ENCODE results near the gene CDH20. TPM values are rescaled to one million over a fixed set of nuclear protein-coding genes. Genes with fewer than 3 reads are reported as not detected.

CDH20 gene
- total and polyA plus RNA-seq, 3 experiments from 2014 or later = 0.11 to 0.13 TPM; not detected in 1

DNA sequence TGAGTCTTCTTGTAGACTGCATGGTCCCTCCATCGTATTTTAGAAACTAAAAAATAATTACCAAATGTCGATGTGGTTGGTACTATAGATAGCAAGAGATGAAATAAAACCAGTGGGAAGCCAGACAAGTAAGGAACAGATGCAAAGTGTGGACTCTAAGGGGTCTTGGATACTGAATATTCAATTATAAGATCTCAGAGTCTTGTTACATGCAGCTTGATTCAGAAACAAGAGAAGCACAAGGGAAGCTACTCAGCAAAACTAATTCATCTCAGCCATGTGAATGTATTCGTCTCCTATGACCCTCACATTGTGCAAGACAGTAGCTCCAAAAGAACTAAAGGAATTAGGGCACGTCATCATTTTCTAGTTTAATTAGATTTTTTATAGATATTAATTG is 80.9 kb downstream of the CDH20 start:
- Mint-ChIP-seq H3K27ac (no peak overlapping the region), H3K36me3 (no peaks in the 10 kb centered on the region), H3K27me3 (peaks cover 0 to 1% of the 10 kb centered on the region in 2 donors), H3K4me3 (no peak overlapping the region), H3K9me3 (peaks cover 0 to 12% (median 0%) of the 10 kb centered on the region in 5 donors), H3K4me1 (no peaks in the 10 kb centered on the region)
- Histone ChIP-seq H3K27ac (ENCODE audit: low read depth, low read length) (no peak overlapping the region), H3K4me3 (ENCODE audit: low read length) (no peak overlapping the region), H3K4me1 (ENCODE audit: insufficient read depth, low read length) (no peaks in the 10 kb centered on the region), H3K27me3 (ENCODE audit: insufficient read depth, low read length, poor library complexity, severe bottlenecking) (no peaks in the 10 kb centered on the region), H3K9me3 (ENCODE audit: low read length) (no peaks in the 10 kb centered on the region), H3K36me3 (ENCODE audit: insufficient read depth, low read length) (no peaks in the 10 kb centered on the region)
- POLR2A ChIA-PET = no interaction called here
- CTCF ChIA-PET = no interaction called here
- no peak for DNase-seq

DNA sequence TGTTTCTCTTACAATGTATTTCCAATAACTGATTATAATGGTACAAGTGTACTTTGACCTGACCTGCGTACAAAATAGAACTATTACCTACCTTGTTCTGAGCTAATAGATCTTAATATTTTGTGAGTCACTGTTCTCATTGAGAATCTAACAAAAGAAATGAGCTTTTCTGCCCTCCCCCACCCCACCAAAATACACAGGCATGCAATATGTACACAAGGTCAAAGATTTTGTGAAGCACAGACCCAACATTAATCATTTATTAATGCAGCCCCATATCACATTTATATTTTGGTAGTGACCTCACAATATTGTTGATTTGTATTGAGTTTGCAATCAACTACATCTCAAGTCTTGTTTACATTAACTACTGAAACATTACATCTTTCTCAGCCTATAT is 86.5 kb downstream of the CDH20 start:
- ChIA-PET POLR2A (no interaction called here), CTCF (no interaction called here)
- H3K4me3 Mint-ChIP-seq = no peak overlapping the region
- Histone ChIP-seq H3K9me3 (ENCODE audit: low read length) (no peaks in the 10 kb centered on the region), H3K27ac (ENCODE audit: low read depth, low read length) (no peak overlapping the region), H3K27me3 (ENCODE audit: insufficient read depth, low read length, poor library complexity, severe bottlenecking) (no peaks in the 10 kb centered on the region), H3K4me1 (ENCODE audit: insufficient read depth, low read length) (no peaks in the 10 kb centered on the region), H3K36me3 (ENCODE audit: insufficient read depth, low read length) (no peaks in the 10 kb centered on the region), H3K4me3 (ENCODE audit: low read length) (no peak overlapping the region)
- peaks cover 0 to 5% (median 0%) of the 10 kb centered on the region in 5 donors for H3K9me3 Mint-ChIP-seq
- no peak overlapping the region for H3K27ac Mint-ChIP-seq
- no peaks in the 10 kb centered on the region for H3K4me1 Mint-ChIP-seq
- no peak for DNase-seq
- H3K36me3 Mint-ChIP-seq = no peaks in the 10 kb centered on the region
- H3K27me3 Mint-ChIP-seq = peaks cover 0 to 1% of the 10 kb centered on the region in 2 donors

DNA sequence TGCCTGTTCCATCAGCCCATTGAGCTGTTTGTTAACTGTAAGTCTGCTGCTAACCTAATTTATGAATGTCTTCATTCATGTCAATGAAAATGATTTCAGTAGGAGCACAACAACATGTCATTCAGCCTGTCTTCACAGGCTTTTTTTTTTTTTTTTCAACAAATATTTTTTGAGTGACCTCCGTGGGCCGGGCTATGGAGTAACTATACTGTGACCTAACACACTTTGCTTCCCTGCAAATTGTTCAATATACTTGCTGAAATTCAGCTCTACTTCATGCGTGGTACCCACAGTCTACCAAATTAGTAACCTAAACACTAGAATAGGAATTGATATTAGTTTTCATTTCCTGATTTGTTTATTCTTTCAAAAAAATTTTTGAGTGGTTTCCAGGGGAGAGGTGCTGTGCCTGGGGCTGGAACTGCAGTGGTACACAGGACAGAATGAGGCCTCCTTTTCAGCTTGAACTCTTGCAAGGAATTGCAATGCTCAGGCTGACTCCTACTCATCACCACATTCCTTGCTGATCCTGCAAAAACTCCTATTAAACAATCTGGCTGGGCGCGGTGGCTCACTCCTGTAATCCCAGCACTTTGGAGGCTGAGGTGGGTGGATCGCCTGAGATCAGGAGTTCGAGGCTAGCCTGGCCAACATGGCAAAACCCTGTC is 87.1 kb downstream of the CDH20 start:
- DNase-seq = no peak
- ChIA-PET CTCF (no interaction called here), POLR2A (no interaction called here)
- Histone ChIP-seq H3K4me3 (ENCODE audit: low read length) (no peak overlapping the region), H3K9me3 (ENCODE audit: low read length) (no peaks in the 10 kb centered on the region), H3K4me1 (ENCODE audit: insufficient read depth, low read length) (no peaks in the 10 kb centered on the region), H3K36me3 (ENCODE audit: insufficient read depth, low read length) (no peaks in the 10 kb centered on the region), H3K27ac (ENCODE audit: low read depth, low read length) (no peak overlapping the region), H3K27me3 (ENCODE audit: insufficient read depth, low read length, poor library complexity, severe bottlenecking) (no peaks in the 10 kb centered on the region)
- peaks cover 0 to 1% of the 10 kb centered on the region in 2 donors for H3K27me3 Mint-ChIP-seq
- no peak overlapping the region for H3K27ac Mint-ChIP-seq
- H3K9me3 Mint-ChIP-seq = peaks cover 0 to 5% (median 0%) of the 10 kb centered on the region in 5 donors
- no peaks in the 10 kb centered on the region for H3K4me1 Mint-ChIP-seq
- no peak overlapping the region for H3K4me3 Mint-ChIP-seq
- H3K36me3 Mint-ChIP-seq = no peaks in the 10 kb centered on the region

DNA sequence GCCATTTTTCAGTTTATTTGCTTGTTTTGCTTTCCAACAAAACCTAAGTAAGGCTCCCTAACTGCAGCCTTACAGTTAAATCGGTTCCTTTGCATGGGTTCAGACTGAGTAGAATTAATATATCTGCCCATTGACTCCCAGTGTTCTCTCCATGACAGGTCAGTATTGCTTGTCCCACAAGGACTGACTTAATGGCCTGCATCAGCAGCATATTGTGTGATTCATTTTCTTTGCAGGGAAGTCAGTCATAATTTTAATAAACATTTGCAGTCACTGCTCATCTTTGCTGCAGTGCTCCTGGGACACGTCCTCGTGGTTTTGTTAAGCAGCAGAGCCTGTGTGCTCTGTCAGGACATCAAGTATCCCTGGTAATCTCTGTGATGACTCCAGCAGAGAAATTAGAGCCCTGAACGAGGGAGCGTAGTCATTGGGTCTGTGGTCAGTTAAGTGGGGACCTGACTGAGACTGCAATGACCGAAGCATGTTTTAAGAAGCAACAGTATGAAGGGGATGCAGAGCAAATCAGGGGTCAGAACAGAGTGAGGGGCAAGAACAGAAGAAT is 93.3 kb downstream of the CDH20 start:
- H3K27ac Mint-ChIP-seq = no peak overlapping the region
- Histone ChIP-seq H3K9me3 (ENCODE audit: low read length) (no peaks in the 10 kb centered on the region), H3K27ac (ENCODE audit: low read depth, low read length) (no peak overlapping the region), H3K36me3 (ENCODE audit: insufficient read depth, low read length) (no peaks in the 10 kb centered on the region), H3K27me3 (ENCODE audit: insufficient read depth, low read length, poor library complexity, severe bottlenecking) (no peaks in the 10 kb centered on the region), H3K4me1 (ENCODE audit: insufficient read depth, low read length) (no peaks in the 10 kb centered on the region), H3K4me3 (ENCODE audit: low read length) (no peak overlapping the region)
- no peak for DNase-seq
- CTCF ChIA-PET = no interaction called here
- no peaks in the 10 kb centered on the region for H3K9me3 Mint-ChIP-seq
- no peaks in the 10 kb centered on the region for H3K4me1 Mint-ChIP-seq
- POLR2A ChIA-PET = no interaction called here
- H3K36me3 Mint-ChIP-seq = no peaks in the 10 kb centered on the region
- no peak overlapping the region for H3K4me3 Mint-ChIP-seq
- H3K27me3 Mint-ChIP-seq = no peaks in the 10 kb centered on the region

DNA sequence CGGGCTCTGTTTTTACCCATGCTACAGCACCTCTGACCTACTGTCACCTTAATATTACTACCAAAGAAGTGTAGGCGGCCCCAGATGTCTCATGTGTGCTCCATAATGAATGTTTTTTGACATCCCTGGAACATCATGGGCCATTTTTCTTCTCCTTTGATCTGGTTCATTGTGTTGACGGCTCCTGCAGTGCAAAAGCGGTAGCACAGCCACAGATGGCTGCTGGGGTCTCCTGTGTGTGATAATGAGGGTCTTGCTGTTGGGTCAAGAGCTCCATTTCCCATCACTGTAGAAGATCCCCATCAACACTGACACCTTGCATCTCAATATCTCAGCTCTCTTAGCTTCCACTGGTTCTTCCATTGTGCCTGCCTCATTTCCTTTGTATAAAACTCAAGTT is 95.0 kb downstream of the CDH20 start:
- no peaks in the 10 kb centered on the region for H3K36me3 Mint-ChIP-seq

DNA sequence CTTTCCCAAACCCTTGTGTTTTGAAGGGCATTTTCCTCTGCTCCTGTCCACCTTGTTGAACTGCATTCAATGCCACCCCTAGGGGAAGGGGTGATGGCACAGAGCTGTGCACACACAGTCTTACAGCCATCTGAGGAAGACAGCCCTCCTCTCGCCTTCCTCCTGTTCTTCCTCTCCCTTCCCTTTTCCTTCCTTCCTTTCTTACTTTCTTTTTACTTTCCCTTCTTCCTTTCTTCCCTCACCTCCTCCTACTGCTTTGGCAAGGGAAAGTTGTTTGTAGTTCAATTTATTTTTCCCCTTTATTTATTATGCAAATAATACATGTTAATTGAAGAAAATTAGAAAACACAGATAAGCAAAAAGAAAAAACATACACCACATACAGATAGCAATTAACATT is 99.4 kb downstream of the CDH20 start:
- peaks cover 0 to 4% (median 0%) of the 10 kb centered on the region in 5 donors for H3K9me3 Mint-ChIP-seq
- H3K27ac Mint-ChIP-seq = no peak overlapping the region
- no peaks in the 10 kb centered on the region for H3K36me3 Mint-ChIP-seq
- Histone ChIP-seq H3K4me1 (ENCODE audit: insufficient read depth, low read length) (no peaks in the 10 kb centered on the region), H3K9me3 (ENCODE audit: low read length) (no peaks in the 10 kb centered on the region), H3K27me3 (ENCODE audit: insufficient read depth, low read length, poor library complexity, severe bottlenecking) (no peaks in the 10 kb centered on the region), H3K27ac (ENCODE audit: low read depth, low read length) (no peak overlapping the region), H3K4me3 (ENCODE audit: low read length) (no peak overlapping the region), H3K36me3 (ENCODE audit: insufficient read depth, low read length) (no peaks in the 10 kb centered on the region)
- POLR2A ChIA-PET = no interaction called here
- H3K27me3 Mint-ChIP-seq = no peaks in the 10 kb centered on the region
- H3K4me3 Mint-ChIP-seq = no peak overlapping the region
- DNase-seq = no peak
- H3K4me1 Mint-ChIP-seq = no peaks in the 10 kb centered on the region
- CTCF ChIA-PET = no interaction called here

More for the DNA sequence above, 95.0 kb downstream of the CDH20 start:
- no peak overlapping the region for H3K27ac ChIP-seq (ENCODE audit: low read depth, low read length)
- H3K36me3 ChIP-seq (ENCODE audit: insufficient read depth, low read length) = no peaks in the 10 kb centered on the region
- no peaks in the 10 kb centered on the region for H3K4me1 Mint-ChIP-seq
- H3K27ac Mint-ChIP-seq = no peak overlapping the region
- H3K27me3 ChIP-seq (ENCODE audit: insufficient read depth, low read length, poor library complexity, severe bottlenecking) = no peaks in the 10 kb centered on the region
- no peaks in the 10 kb centered on the region for H3K4me1 ChIP-seq (ENCODE audit: insufficient read depth, low read length)
- H3K9me3 Mint-ChIP-seq = no peaks in the 10 kb centered on the region
- H3K4me3 ChIP-seq (ENCODE audit: low read length) = no peak overlapping the region
- ChIA-PET CTCF (no interaction called here), POLR2A (no interaction called here)
- H3K4me3 Mint-ChIP-seq = no peak overlapping the region
- DNase-seq = no peak
- H3K27me3 Mint-ChIP-seq = no peaks in the 10 kb centered on the region
- no peaks in the 10 kb centered on the region for H3K9me3 ChIP-seq (ENCODE audit: low read length)

DNA sequence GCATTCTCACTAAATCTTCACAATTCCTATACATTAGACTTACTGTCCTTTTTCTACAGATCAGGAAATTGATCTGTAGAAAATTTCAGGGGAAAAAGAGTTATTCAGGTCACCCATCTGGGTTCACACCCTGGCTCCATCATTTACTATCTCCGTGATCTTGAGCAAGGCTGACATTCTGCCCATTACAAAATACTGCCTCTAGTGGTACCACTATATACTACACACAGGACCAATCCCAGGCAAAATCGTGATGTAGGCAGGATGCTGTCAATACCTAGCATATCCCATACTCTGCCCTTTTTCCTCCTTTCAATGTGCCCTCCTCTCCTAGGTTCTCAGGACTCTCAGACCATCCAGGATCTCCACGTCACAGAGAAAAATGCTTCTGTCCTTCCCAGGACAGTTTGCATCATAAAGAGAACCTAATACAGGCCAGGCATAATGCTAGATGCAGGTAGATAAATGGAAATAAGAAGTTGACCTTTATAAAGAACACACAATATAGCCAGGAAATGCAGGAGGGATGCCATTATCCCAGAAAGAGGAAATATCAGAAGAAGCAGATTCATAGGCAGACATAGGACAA is 101.9 kb downstream of the CDH20 start:
- POLR2A ChIA-PET = no interaction called here
- H3K27me3 ChIP-seq (ENCODE audit: insufficient read depth, low read length, poor library complexity, severe bottlenecking) = no peaks in the 10 kb centered on the region
- Mint-ChIP-seq H3K4me3 (no peak overlapping the region), H3K27ac (no peak overlapping the region), H3K4me1 (no peaks in the 10 kb centered on the region), H3K9me3 (peaks cover 0 to 5% (median 3%) of the 10 kb centered on the region in 5 donors), H3K27me3 (no peaks in the 10 kb centered on the region), H3K36me3 (no peaks in the 10 kb centered on the region)
- no peak for DNase-seq
- CTCF ChIA-PET = no interaction called here
- H3K4me1 ChIP-seq (ENCODE audit: insufficient read depth, low read length) = no peaks in the 10 kb centered on the region
- H3K9me3 ChIP-seq (ENCODE audit: low read length) = no peaks in the 10 kb centered on the region
- no peak overlapping the region for H3K27ac ChIP-seq (ENCODE audit: low read depth, low read length)
- H3K4me3 ChIP-seq (ENCODE audit: low read length) = no peak overlapping the region
- no peaks in the 10 kb centered on the region for H3K36me3 ChIP-seq (ENCODE audit: insufficient read depth, low read length)

DNA sequence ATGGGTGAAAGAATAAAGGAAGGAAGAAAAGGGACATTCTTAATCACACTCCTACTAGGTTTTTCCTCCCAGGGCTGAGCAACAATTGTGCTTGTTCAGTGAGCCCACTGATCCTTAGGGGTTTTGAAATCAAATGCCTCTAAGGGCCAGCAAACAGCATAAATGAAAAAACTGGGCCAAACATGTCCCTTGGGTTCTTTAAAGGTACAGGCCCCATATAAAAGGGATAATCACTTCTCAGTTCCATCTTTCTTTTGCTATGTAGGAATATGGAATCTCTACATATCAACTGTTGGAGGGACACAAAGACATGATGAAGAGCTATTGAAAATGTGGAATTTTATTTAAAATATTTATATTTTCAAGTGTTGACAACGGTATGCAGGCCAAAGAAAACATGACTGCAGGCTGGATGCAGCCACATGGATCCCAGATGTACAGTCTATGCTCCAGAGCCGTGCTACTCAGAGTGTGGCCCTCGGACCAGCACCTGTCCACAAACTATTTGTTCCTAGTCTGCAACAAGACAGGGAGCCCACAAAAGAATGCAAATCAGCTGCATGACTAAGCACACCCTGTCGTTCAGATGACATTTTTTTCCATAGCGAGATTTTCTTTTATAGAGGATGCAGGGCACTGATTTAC is 110.0 kb downstream of the CDH20 start:
- peaks cover 0 to 1% of the 10 kb centered on the region in 2 donors for H3K27me3 Mint-ChIP-seq
- no peak overlapping the region for H3K27ac Mint-ChIP-seq
- Histone ChIP-seq H3K4me3 (ENCODE audit: low read length) (no peak overlapping the region), H3K27me3 (ENCODE audit: insufficient read depth, low read length, poor library complexity, severe bottlenecking) (no peaks in the 10 kb centered on the region), H3K4me1 (ENCODE audit: insufficient read depth, low read length) (no peaks in the 10 kb centered on the region), H3K36me3 (ENCODE audit: insufficient read depth, low read length) (no peaks in the 10 kb centered on the region), H3K27ac (ENCODE audit: low read depth, low read length) (no peak overlapping the region), H3K9me3 (ENCODE audit: low read length) (no peaks in the 10 kb centered on the region)
- no peak overlapping the region for H3K4me3 Mint-ChIP-seq
- ChIA-PET CTCF (no interaction called here), POLR2A (no interaction called here)
- no peak for DNase-seq
- H3K4me1 Mint-ChIP-seq = no peaks in the 10 kb centered on the region
- no peaks in the 10 kb centered on the region for H3K36me3 Mint-ChIP-seq
- peaks cover 0 to 2% (median 0%) of the 10 kb centered on the region in 5 donors for H3K9me3 Mint-ChIP-seq
